Duodenal mucosa (tissue), 2 donors: ENCODE results near the gene SGSM2.

ENCODE experiments used
- H3K27ac ChIP-seq: one replicate; pipeline ENCODE4 v1.7.0; 2013; ENCODE audit warnings: low read depth, low read length
- H3K27me3 ChIP-seq, 2 donors: one replicate each; pipeline ENCODE4 v1.7.0; 2013; ENCODE audit warnings: low read length in 2 of 2, control low read depth in 1 of 2; ENCODE audit not compliant: insufficient read depth in 2 of 2, control insufficient read depth in 1 of 2
- H3K36me3 ChIP-seq, 2 donors: one replicate each; pipeline ENCODE4 v1.7.0; 2013; ENCODE audit warnings: low read length in 2 of 2, control low read depth in 1 of 2; ENCODE audit not compliant: insufficient read depth in 2 of 2, control insufficient read depth in 1 of 2
- H3K4me1 ChIP-seq, 2 donors: one replicate each; pipeline ENCODE4 v1.7.0; 2013; ENCODE audit warnings: low read length in 2 of 2, control low read depth in 1 of 2; ENCODE audit not compliant: insufficient read depth in 2 of 2, control insufficient read depth in 1 of 2
- H3K4me3 ChIP-seq, 2 donors: one replicate each; pipeline ENCODE4 v1.7.0; 2013; ENCODE audit warnings: low read length in 2 of 2, low read depth in 1 of 2
- H3K9ac ChIP-seq, 2 donors: one replicate each; pipeline ENCODE4 v1.7.0; 2013; ENCODE audit warnings: low read length in 2 of 2, low read depth in 1 of 2
- H3K9me3 ChIP-seq, 2 donors: one replicate each; pipeline ENCODE4 v1.7.0; 2013; ENCODE audit warnings: low read length in 2 of 2, control low read depth in 1 of 2; ENCODE audit not compliant: control insufficient read depth in 1 of 2

The SGSM2 gene

GRCh38 chr17:2351269-2351668, 14.0 kb downstream of the SGSM2 start:
- Histone ChIP-seq H3K9me3 (no peaks in the 10 kb centered on the region), H3K36me3 (no peaks in the 10 kb centered on the region), H3K27me3 (no peaks in the 10 kb centered on the region), H3K4me3 (no peak overlapping the region), H3K27ac (no peak overlapping the region), H3K4me1 (peaks cover 8 to 12% of the 10 kb centered on the region in 2 donors), H3K9ac (no peak overlapping the region)

DNA sequence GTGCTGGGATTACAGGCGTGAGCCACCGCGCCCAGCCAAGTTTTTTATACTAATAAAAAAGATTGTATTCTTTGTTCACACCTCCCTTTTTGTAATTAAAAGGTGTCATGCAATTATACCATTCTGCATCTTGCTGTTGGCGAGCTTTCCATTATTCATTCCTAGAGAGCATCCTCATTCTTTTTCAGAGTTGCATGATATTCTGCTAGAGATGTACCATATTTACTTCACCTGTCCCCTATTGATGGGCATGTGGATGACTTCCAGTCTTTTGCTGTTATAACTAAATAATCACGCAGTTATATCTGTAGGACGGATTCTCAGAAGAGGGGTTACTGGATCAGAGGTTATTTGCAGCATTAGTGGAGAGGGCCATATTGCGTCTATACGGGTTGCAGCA, 17.0 kb downstream of the SGSM2 start:
- no peaks in the 10 kb centered on the region for H3K9me3 ChIP-seq
- no peak overlapping the region for H3K4me3 ChIP-seq
- H3K27me3 ChIP-seq, result no peaks in the 10 kb centered on the region
- H3K4me1 ChIP-seq, result peaks cover 4 to 10% of the 10 kb centered on the region in 2 donors
- H3K36me3 ChIP-seq, result no peaks in the 10 kb centered on the region
- no peak overlapping the region for H3K9ac ChIP-seq
- no peak overlapping the region for H3K27ac ChIP-seq

- Histone ChIP-seq H3K36me3 (peaks cover 0 to 5% of the 10 kb centered on the region in 2 donors), H3K4me1 (peaks cover 17 to 22% of the 10 kb centered on the region in 2 donors), H3K9ac (no peak overlapping the region), H3K27me3 (no peaks in the 10 kb centered on the region), H3K4me3 (no peak overlapping the region), H3K27ac (no peak overlapping the region), H3K9me3 (no peaks in the 10 kb centered on the region)
Measured at GRCh38 chr17:2357237-2357636, 19.9 kb downstream of the SGSM2 start.

GRCh38 chr17:2357931-2358434, 20.7 kb downstream of the SGSM2 start:
- H3K27ac ChIP-seq, result no peak overlapping the region
- no peak overlapping the region for H3K4me3 ChIP-seq
- H3K9ac ChIP-seq, result no peak overlapping the region
- no peaks in the 10 kb centered on the region for H3K9me3 ChIP-seq
- no peaks in the 10 kb centered on the region for H3K27me3 ChIP-seq
- H3K4me1 ChIP-seq, result peaks cover 17 to 22% of the 10 kb centered on the region in 2 donors
- H3K36me3 ChIP-seq, result peaks cover 0 to 5% of the 10 kb centered on the region in 2 donors

DNA sequence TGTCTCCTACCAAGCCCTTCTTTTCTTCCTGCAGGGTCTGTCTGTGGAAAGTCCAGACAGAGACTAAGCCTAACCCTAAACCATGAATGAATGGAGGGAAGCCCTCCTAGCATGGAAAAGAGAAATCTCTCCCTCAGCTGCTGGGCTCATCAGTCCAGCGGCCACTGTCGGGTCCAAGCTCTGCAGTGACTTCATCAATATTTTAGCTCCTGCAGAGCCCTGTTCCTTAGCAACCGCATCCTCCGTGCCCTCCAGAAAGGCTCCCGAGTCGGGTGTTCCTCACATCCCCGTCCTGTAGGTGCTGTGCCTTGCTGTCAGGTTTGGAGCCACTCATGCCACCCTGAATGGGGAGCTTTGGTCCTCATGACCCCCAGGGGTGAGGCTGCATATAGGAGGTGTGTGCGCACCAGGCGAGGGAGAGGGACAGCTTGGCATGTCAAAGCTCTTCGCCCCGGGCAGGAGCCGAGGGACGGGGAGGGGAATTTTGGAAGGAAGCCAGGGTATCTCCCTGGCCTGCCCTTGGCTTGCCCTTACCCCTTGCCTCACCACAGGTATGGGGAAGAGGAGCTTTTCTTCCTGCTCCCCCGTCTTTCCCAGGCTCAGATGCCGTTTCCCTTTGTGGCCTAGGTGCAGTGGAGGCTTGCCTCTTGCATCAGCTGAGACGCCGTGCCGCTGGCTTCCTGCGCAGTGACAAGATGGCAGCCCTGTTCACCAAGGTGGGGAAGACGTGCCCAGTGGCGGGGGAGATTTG, 23.9 kb downstream of the SGSM2 start:
- peaks cover 17 to 22% of the 10 kb centered on the region in 2 donors for H3K4me1 ChIP-seq
- H3K9ac ChIP-seq, result no peak overlapping the region
- no peak overlapping the region for H3K27ac ChIP-seq
- no peaks in the 10 kb centered on the region for H3K9me3 ChIP-seq
- no peak overlapping the region for H3K4me3 ChIP-seq
- peaks cover 3 to 24% of the 10 kb centered on the region in 2 donors for H3K36me3 ChIP-seq
- H3K27me3 ChIP-seq, result no peaks in the 10 kb centered on the region

- no peak overlapping the region for H3K9ac ChIP-seq
Measured at GRCh38 chr17:2362016-2362415, 24.7 kb downstream of the SGSM2 start.

GRCh38 chr17:2362416-2362815, 25.1 kb downstream of the SGSM2 start:
- no peak overlapping the region for H3K4me3 ChIP-seq
- H3K4me1 ChIP-seq, result peaks cover 17 to 22% of the 10 kb centered on the region in 2 donors
- H3K9ac ChIP-seq, result no peak overlapping the region
- H3K9me3 ChIP-seq, result no peaks in the 10 kb centered on the region
- H3K27me3 ChIP-seq, result no peaks in the 10 kb centered on the region
- no peak overlapping the region for H3K27ac ChIP-seq
- H3K36me3 ChIP-seq, result peaks cover 3 to 29% of the 10 kb centered on the region in 2 donors

More at GRCh38 chr17:2362016-2362415, 24.7 kb downstream of the SGSM2 start:
- Histone ChIP-seq H3K27ac (no peak overlapping the region), H3K9me3 (no peaks in the 10 kb centered on the region), H3K36me3 (peaks cover 3 to 28% of the 10 kb centered on the region in 2 donors), H3K4me1 (peaks cover 17 to 22% of the 10 kb centered on the region in 2 donors), H3K4me3 (no peak overlapping the region), H3K27me3 (no peaks in the 10 kb centered on the region)

DNA sequence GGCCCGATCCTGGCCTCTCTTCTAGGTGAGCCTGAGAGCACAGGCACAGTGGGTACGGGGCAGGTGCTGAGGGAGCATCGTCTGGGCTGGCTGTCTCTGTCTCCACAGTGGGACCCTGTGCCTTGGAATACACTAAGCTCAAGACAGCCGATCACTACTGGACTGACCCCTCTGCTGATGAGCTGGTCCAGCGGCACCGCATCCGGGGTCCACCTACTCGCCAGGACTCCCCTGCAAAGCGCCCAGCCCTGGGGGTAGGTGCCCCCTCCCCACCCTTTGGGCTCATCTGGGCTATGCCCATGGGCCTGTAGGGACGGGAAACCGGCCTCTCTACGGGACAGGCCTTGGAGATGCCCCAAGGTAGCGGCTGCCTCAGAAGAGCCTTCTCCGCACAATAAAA, 25.6 kb downstream of the SGSM2 start:
- peaks cover 17 to 22% of the 10 kb centered on the region in 2 donors for H3K4me1 ChIP-seq
- H3K9ac ChIP-seq, result no peak overlapping the region
- H3K27ac ChIP-seq, result no peak overlapping the region
- H3K27me3 ChIP-seq, result no peaks in the 10 kb centered on the region
- peaks cover 3 to 29% of the 10 kb centered on the region in 2 donors for H3K36me3 ChIP-seq
- H3K4me3 ChIP-seq, result no peak overlapping the region
- H3K9me3 ChIP-seq, result no peaks in the 10 kb centered on the region

GRCh38 chr17:2363318-2363717, 26.0 kb downstream of the SGSM2 start:
- Histone ChIP-seq H3K9me3 (no peaks in the 10 kb centered on the region), H3K36me3 (peaks cover 3 to 29% of the 10 kb centered on the region in 2 donors), H3K27ac (no peak overlapping the region), H3K27me3 (no peaks in the 10 kb centered on the region), H3K9ac (no peak overlapping the region), H3K4me1 (peaks cover 17 to 20% of the 10 kb centered on the region in 2 donors), H3K4me3 (no peak overlapping the region)

DNA sequence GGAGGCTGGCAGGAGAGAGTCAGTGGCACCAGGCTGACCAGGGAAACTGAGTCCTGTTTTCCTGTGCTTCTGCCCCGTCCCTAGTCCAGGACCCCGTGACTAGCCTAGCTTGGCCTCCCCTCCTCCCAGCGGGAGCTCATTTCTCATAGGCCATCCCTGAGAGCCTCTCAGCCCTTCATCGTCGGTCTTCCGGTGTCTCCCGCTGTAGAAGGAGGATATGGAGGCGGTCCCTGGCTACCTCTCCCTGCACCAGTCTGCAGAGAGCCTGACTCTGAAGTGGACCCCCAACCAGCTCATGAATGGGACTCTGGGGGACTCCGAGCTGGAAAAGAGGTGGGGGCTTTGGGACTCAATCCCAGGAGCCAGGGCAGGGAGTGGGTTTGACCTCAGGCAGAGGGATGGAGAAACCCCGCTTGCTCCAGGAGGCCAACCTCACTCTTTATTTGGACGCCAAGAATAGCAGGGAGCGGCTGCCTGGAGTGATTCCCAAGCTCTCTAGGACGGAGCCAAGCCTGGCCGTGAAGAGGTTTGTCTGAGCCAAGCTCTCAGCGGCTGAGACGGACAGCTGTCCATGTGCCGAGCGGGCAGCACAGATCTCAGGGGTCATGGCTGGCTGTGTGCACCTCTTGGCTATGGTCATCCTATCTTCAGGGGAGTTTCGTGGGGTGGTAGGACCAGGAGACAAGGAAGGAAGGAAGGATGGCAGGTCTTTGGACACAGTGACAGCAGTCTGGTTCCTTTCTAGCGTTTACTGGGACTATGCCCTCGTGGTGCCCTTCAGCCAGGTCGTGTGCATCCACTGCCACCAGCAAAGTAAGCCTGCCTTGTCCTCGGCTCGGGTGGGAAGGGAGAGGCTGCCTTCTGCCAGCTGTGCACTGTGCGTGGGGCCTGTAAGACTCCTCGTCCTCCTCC, 26.8 kb downstream of the SGSM2 start:
- Histone ChIP-seq H3K9me3 (no peaks in the 10 kb centered on the region), H3K4me1 (peaks cover 14 to 15% of the 10 kb centered on the region in 2 donors), H3K27me3 (no peaks in the 10 kb centered on the region), H3K27ac (no peak overlapping the region), H3K36me3 (peaks cover 3 to 29% of the 10 kb centered on the region in 2 donors), H3K4me3 (no peak overlapping the region), H3K9ac (no peak overlapping the region)
